ENCODE data around the gene ZNF175.

ZNF175 gene

GRCh38 chr19:51546107-51546649 lies 24.9 kb upstream of the ZNF175 start:
- no peak overlapping the region for H3K4me3 ChIP-seq (ENCODE audit: low read depth, low read length)
- peak; percentile 31 for DNase-seq (ENCODE audit: low read depth)
- TF ChIP-seq, protein P1, sequence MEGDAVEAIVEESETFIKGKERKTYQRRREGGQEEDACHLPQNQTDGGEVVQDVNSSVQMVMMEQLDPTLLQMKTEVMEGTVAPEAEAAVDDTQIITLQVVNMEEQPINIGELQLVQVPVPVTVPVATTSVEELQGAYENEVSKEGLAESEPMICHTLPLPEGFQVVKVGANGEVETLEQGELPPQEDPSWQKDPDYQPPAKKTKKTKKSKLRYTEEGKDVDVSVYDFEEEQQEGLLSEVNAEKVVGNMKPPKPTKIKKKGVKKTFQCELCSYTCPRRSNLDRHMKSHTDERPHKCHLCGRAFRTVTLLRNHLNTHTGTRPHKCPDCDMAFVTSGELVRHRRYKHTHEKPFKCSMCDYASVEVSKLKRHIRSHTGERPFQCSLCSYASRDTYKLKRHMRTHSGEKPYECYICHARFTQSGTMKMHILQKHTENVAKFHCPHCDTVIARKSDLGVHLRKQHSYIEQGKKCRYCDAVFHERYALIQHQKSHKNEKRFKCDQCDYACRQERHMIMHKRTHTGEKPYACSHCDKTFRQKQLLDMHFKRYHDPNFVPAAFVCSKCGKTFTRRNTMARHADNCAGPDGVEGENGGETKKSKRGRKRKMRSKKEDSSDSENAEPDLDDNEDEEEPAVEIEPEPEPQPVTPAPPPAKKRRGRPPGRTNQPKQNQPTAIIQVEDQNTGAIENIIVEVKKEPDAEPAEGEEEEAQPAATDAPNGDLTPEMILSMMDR (IDR thresholded peaks at IDR 0.05; ENCODE audit: insufficient read depth, low read depth, low read length, missing control alignments), result no peak

DNA sequence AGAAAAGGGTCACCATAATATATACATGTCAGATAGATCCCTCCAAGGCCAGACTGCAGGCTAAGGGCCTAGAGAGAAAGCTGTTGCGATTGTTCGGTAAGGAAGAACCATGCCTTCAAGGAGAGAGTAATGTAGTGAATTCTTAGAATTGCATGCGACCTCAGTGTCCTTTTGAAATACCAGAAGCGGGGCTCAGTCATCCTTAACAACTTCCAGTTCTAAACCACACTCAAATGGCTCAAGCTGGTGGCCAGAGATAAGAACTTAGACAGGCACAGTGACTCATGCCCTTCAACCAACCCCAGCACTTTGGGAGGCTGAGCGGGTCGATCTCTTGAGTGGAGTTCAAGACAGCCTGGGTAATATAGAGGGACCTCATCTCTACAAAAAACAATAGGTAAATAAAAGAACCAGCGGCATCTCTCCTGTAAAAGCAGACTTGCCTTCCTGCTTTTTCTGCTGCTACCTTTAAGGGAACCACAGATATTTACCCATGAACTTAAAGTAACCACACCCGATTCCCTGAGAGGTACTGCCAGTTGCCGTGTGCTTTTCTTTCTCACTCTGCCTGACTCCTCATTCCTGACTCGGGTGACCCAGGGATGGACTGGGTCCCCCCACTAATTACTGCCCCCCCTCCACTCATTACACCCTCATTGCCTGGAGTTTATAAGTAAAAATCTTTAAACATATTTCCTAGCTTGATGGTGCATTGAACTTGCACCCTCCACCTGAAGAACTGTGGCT lies 24.3 kb upstream of the ZNF175 start:
- TF ChIP-seq, protein P1 (IDR thresholded peaks at IDR 0.05; ENCODE audit: insufficient read depth, low read depth, low read length, missing control alignments), result no peak
- H3K4me3 ChIP-seq (ENCODE audit: low read depth, low read length), result no peak overlapping the region
- DNase-seq (ENCODE audit: low read depth), result no peak

DNA sequence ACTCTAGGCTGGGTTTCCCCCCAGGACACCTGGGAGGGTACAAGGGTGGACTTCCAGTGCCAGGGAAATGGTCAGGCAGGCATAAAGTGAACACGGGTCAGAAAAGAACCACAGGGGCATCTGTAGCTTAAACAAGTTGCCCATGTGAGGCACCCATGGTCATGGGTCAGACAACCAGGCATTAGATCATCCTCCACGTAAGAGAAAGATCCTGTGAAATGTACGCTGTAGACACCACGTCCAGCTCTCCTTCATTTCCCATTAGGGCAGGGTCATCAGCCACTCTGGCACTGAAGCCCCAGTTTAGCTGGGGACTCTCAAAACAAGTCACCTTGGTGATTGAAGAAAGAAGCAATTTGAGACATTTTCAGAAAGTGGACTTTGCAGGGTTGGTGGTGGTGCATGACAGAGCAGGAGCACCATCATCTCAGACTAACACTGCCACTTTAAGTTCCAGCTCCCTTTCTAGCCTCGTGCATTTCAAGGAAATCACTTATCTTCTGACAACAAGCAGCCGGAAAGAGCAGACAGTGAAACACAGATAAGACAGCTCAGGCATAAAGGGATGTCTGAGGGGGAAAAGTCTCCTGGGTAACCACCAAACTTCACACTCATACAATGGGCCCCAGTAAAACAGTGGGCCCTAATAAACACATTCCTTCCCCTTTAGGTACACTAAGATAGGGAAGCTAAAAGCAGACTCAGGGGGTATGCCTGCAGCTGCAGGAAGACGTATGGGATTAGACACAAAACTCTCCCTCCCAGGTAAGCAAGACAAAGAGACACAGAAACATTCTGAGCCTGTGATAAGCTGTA lies 23.5 kb upstream of the ZNF175 start:
- TF ChIP-seq, protein P1 (IDR thresholded peaks at IDR 0.05; ENCODE audit: insufficient read depth, low read depth, low read length, missing control alignments), result no peak
- DNase-seq (ENCODE audit: low read depth), result no peak
- H3K4me3 ChIP-seq (ENCODE audit: low read depth, low read length), result no peak overlapping the region

DNA sequence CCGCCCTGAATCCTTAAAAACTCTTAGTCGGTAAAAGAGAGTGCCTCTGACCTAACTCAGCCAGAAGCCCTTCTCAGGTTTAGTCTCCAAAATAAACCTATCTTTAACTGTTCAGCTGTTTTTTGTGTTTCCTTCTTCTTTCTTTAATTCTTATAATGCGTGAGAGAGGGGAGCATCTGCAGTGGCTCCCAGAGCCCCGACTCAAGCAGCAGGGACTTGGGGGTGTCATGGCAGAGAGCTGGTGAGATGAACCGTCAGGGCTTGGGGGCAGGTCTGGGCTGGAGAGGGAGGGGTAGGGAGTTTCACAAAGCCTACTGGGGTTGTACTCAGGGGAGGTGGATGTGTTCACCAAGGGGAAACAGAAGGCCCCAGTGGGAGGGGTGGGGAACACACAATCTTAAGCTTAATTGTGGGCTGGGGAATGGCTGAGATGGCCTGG lies 22.9 kb upstream of the ZNF175 start:
- DNase-seq (ENCODE audit: low read depth), result no peak
- TF ChIP-seq, protein P1 (IDR thresholded peaks at IDR 0.05; ENCODE audit: insufficient read depth, low read depth, low read length, missing control alignments), result no peak
- no peak overlapping the region for H3K4me3 ChIP-seq (ENCODE audit: low read depth, low read length)

- no peak overlapping the region for H3K4me3 ChIP-seq (ENCODE audit: low read depth, low read length)
- TF ChIP-seq, protein P1 (IDR thresholded peaks at IDR 0.05; ENCODE audit: insufficient read depth, low read depth, low read length, missing control alignments), result no peak
- DNase-seq (ENCODE audit: low read depth), result no peak
These were observed 22.2 kb upstream of the ZNF175 start for GRCh38 chr19:51548891-51549305.

GRCh38 chr19:51549533-51550324 lies 21.4 kb upstream of the ZNF175 start:
- DNase-seq (ENCODE audit: low read depth), result peak; percentile 63
- TF ChIP-seq, protein P1 (IDR thresholded peaks at IDR 0.05; ENCODE audit: insufficient read depth, low read depth, low read length, missing control alignments), result no peak
- H3K4me3 ChIP-seq (ENCODE audit: low read depth, low read length), result peak overlapping the region; percentile 25

All from GM12865 (cell line).